Islet precursor cell (in vitro differentiated cells): ENCODE measurements around the gene PPEF2.

ENCODE experiments used
- DNase-seq: peaks from one replicate; pipeline ENCODE4 v3.0.0-alpha.2; 2018

PPEF2 gene

DNA sequence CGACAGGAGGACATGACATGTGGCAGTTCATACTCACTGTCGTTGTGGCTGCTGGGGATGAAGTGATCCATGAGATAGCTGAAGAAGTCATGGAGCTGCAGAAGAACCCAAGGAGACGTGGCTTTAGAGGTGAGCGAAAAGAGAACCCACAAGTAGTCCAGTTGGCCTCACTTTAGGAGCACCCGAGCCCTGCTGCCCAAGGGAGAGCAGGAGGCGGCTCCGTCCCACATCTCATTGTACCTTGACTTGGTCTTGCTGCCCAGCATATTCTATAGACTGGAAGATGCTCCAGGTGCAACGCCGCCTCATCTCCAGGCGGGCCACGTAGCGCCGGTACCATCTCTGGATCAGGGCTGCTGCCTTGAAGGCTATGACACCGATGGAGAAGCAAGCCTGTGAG is 10.6 kb downstream of the PPEF2 start:
- no peak for DNase-seq

GRCh38 chr4:75889537-75890199 is 12.6 kb downstream of the PPEF2 start:
- no peak for DNase-seq

- DNase-seq = no peak
These were observed 16.1 kb downstream of the PPEF2 start for GRCh38 chr4:75886104-75886503.

DNA sequence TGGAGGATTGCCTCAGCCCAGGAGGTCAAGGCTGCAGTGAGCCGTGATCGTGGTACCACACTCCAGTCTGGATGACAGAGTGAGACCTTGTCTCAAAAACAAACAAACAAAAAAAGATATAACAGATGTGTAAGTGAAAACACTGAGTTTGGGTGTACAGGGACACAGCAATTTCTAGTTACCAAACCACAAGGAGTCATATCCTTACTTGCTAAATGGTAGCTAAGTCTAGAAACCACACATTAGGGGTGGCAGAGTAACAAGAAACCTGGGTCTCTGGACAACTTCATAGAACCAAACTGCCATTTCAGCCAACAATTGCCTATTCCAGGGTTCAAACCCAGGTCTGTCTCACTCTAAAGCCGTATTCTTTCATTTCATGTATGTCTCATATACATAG is 20.8 kb downstream of the PPEF2 start:
- no peak for DNase-seq

GRCh38 chr4:75880278-75880677 is 22.0 kb downstream of the PPEF2 start:
- DNase-seq = no peak

GRCh38 chr4:75878246-75878756 is 24.0 kb downstream of the PPEF2 start:
- DNase-seq = no peak

DNA sequence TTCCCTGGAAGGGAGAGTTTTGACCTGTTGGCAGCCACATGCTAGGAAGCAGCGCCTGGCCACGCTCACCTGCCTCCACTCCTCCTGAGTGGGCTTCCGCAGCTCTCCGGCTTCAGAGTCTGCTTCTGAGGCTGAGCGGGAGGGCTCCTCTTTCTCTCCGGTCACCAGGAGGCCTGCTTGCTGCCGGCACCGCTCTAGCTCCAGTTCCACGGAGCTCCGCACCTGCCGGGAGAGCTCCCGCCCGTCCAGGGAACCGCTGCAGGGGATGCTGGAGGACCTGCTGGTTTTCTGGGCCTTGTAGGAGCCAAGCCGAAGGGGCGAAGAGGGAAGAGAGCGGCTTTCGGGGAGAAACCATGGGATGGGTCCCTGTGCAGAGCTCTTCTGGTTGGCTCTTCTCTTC is 26.0 kb downstream of the PPEF2 start:
- DNase-seq = no peak

DNA sequence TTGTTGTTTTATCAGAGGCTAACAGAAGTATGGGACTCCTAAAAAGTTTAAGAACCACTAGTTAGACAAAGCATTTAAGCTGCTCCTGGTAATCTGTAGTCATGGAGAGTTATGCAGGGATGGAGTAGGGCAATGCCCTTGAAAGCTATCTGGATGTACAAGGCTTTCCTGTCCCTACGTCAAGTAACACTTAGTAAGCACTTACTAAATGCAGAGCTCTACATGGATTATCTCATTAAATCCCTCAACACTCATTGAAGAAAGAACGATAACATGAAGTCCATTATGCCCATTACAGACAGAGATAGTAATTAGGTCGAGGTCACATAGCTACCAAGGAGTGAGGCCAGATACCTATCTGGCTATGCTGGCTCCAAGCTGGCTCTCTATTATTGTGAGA is 33.2 kb downstream of the PPEF2 start:
- DNase-seq = no peak

DNA sequence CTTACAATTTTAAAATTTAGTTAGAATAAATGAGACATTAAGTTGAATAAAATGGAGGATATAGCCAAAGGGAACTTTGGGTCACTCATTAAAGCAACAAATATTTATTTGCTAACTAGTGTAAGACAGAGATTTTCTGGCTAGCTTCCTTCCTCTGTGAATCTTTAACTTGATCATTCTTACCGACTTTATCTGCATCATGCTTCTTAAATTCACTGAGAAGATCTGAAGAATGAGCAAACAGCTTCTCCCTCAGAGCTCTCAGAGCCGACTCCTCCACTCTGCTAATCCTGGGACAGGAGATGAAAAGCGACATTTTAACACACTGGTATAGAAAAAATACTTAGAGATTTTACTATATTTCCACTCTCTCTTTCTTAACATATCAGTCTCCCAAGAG is 35.1 kb downstream of the PPEF2 start:
- no peak for DNase-seq

- DNase-seq = no peak
These were observed 41.6 kb downstream of the PPEF2 start for GRCh38 chr4:75860606-75861005.

DNA sequence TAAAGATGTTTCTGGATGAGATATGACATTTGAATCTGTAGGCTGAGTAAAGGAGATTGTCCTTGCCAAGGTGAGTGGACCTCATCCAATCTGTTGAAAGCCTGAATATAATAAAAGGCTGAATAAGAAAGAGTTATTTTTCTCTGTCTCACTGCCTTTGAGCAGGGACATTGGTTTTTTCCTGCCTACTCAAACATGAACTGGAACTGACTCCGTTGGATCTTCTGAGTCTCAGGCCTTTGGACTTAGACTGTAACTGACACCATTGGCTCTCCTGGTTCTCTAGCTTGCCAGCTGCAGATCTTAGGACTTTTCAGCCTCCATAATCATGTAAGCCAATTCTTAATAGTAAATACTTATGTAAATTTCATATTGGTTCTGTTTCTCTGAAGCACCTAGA is 43.5 kb downstream of the PPEF2 start:
- no peak for DNase-seq

DNA sequence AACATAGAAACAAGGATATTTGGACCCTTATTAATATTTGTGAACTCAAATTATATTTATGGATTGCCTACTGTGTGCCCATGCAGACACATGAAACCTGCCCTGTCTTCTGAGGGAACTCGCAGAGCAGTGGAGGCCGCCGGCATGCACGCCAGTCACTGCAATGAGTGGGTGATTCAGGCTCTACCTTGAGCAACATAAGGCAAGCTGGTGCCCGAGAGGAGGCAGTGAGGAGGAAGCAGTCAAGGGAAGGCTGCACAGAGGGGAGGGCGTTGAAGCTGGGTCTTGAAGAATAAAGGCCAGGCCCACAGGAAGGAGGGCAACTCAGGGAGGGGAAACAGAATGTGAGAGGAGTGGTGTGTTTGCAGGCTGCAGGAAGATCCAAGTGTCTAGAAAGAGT is 52.8 kb downstream of the PPEF2 start:
- peak; percentile 83 for DNase-seq

DNA sequence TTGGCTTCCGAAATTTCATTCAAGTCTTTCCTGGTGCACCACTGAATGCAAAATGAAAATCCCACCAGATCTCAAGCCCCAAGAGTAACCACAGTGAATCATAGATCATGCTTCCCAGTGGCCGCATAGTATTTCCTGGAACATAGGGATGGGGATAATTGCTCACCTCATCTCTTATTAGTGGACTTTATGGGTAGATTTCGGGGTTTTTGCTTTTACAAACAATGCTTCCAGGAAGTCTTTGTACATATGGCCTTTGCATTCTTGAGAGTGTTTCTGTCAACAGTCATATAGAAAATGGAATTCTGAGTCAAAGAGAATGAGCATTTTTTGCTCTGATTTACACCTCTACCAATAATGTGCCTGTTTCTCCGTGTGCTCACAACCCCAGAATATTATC is 53.4 kb downstream of the PPEF2 start:
- no peak for DNase-seq

DNA sequence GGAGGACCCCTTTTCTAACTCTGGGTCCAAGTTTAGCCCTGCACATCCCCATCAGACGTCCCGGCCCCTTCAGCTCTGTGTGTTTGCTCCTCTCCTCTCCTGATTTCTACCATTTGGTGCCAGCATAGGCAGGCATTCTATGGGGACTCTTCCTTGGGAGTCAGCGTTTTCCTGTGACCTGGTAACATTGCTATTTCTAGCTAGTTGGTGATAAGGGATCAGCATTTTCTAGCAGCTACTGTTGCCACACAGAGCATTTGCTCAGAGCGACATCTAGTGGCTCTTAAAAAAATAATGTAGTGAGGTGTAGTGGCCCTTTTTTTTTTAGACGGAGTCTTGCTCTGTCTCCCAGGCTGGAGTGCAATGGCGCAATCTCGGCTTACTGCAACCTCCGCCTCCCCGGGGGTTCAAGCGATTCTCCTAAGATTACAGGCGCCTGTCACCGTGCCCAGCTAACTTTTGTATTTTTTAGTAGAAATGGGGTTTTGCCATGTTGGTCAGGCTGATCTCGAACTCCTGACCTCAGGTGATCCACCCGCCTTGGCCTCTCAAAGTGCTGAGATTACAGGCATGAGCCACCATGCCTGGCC is 54.0 kb downstream of the PPEF2 start:
- peak; percentile 76 for DNase-seq

- no peak for DNase-seq
These were observed 56.3 kb downstream of the PPEF2 start for GRCh38 chr4:75845992-75846391.

DNA sequence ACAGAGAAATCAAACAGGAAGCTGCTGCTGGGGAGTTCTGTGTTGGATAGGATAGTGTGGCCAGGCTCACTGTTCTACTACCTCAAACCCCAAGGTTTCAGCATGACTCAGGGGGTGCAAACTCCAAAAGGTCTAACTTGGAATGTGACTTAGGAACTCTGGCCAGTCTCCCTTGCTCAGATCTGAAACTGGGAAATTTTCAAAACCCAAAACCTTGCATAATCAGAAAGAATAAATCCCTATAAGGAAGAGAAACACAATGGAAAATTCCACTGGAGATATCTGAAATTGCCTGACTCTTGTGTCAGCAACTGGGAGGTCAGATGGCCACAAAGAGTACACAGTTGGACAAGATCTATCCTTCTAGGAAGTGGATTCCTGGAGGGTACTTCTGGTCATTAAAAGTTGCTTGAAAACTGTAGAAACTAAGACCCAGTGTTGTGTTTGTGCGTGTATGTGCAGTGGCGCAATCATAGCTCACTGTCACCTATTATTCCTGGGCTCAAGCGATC is 58.0 kb downstream of the PPEF2 start:
- no peak for DNase-seq

DNA sequence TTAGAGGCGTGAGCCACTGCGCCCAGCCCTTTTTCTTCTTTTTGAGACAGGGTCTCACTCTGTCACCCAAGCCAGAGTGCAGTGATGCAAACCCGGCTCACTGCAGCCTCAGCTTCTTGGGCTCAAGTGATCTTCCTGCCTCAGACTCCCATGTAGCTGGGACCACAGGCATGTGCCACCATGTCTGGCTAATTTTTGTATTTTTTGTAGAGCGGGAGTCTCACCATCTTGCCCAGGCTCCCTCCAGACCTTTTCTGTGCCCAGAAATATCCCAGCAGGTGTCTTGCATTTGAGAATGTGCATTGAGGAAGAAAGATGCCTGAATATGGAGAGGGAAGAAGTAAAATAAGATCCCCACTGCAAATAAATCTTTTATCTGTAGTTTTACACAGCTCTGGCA is 58.7 kb downstream of the PPEF2 start:
- DNase-seq = no peak

GRCh38 chr4:75841641-75842520 is 60.4 kb downstream of the PPEF2 start:
- no peak for DNase-seq

DNA sequence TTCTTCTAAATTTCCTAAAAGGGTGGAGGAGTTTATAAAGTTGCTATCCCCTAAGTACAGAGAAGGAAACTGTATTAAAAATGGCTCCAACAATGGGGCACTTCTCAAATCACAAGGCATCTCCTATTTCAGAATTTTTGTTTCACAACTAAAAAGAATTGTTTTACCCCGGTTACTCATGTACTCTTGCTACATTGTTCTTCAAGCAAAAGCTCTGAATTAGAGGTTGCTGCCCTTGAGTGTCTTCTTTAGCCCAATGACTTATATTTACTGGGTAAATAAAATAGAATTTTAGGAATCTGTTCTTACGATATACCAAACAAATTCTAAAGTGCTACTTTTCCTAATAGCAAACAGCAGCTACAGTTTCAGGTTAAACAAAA is 67.5 kb downstream of the PPEF2 start:
- DNase-seq = no peak

- no peak for DNase-seq
These were observed 68.0 kb downstream of the PPEF2 start for GRCh38 chr4:75834095-75834771.

GRCh38 chr4:75831856-75832405 is 70.3 kb downstream of the PPEF2 start:
- DNase-seq = no peak

DNA sequence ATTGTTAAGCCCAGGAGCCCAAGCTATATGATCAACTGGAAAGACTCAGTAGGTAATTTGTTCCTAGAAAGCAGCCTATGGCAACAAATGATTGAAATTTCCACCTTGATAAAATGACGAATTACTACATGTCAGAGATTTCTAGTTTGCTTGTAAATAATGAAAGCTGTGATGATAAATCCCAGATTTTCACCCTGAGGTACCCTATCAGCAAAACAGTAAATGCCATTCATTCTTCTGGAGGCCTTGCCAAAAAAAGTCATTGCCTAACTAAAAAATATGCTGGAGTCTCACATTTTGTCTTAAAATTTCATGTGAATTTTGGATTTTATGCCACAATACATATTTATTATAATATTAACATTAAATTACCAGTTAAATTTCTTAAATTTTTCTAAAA is 71.3 kb downstream of the PPEF2 start:
- no peak for DNase-seq

DNA sequence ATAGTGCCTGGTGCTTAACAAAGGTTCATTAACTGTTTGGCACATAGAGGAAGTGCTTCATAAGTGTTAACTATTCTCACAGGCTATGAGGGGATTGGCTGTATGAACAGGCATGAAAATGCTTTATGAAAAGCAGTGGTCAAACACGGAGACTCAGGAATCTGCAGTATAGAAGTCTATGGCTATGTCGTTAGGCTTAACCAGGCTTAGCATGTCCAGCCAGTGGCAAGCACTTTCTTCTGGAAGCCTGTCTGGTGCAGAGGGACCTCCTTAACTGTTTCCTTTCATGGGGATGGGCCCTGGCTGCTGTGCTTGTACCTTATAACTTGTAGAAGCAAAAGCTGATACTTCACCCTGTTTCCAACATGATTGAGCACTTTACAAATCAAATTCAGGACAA is 78.4 kb downstream of the PPEF2 start:
- DNase-seq = no peak
